MM.1S (cell line): ENCODE results near the gene HABP4.

Source experiments
- DNase-seq: peaks from one replicate; pipeline ENCODE4 v3.0.0-alpha.2; 2015
- H2AFZ ChIP-seq: fragments of 300-600 bp; sonication (generic); 2 replicates; pipeline ENCODE4 v1.6.0; 2016; ENCODE audit warnings: antibody characterized with exemption, low read length
- H3F3A ChIP-seq: fragments of 300-600 bp; sonication (generic); 2 replicates; pipeline ENCODE4 v1.6.1; 2016; ENCODE audit warnings: mild to moderate bottlenecking, antibody characterized with exemption, low read length, moderate library complexity, mixed read lengths; ENCODE audit not compliant: insufficient read depth
- H3K27ac ChIP-seq: fragments of 300-600 bp; sonication (generic); 2 replicates; pipeline ENCODE4 v1.5.1; 2016; ENCODE audit warnings: mild to moderate bottlenecking, low read length
- H3K27me3 ChIP-seq: fragments of 300-600 bp; sonication (generic); replicated peaks from 2 replicates; pipeline ENCODE4 v1.6.0; 2016; ENCODE audit warnings: low read length; ENCODE audit not compliant: insufficient read depth
- H3K36me3 ChIP-seq: fragments of 300-600 bp; sonication (generic); replicated peaks from 2 replicates; pipeline ENCODE4 v1.6.1; 2016; ENCODE audit warnings: mild to moderate bottlenecking, low read length, mixed read lengths; ENCODE audit not compliant: insufficient read depth
- H3K4me1 ChIP-seq: fragments of 300-600 bp; sonication (generic); 2 replicates; pipeline ENCODE4 v1.6.1; 2016; ENCODE audit warnings: low read length, mixed read lengths
- H3K4me2 ChIP-seq: fragments of 300-600 bp; sonication (generic); 2 replicates; pipeline ENCODE4 v1.6.0; 2016; ENCODE audit warnings: low read depth, low read length
- H3K4me3 ChIP-seq: fragments of 300-600 bp; sonication (generic); 2 replicates; pipeline ENCODE4 v1.5.1; 2016; ENCODE audit warnings: low read length, mixed read lengths
- H3K79me2 ChIP-seq: fragments of 300-600 bp; sonication (generic); 2 replicates; pipeline ENCODE4 v1.6.1; 2016; ENCODE audit warnings: mixed run types, low read length, mixed read lengths
- H3K9ac ChIP-seq: fragments of 300-600 bp; sonication (generic); 2 replicates; pipeline ENCODE4 v1.6.1; 2016; ENCODE audit warnings: low read length, mixed read lengths
- H3K9me2 ChIP-seq: fragments of 300-600 bp; sonication (generic); replicated peaks from 2 replicates; pipeline ENCODE4 v1.6.1; 2016; ENCODE audit warnings: mild to moderate bottlenecking, low read length, mixed read lengths; ENCODE audit not compliant: insufficient read depth
- H3K9me3 ChIP-seq: fragments of 300-600 bp; sonication (generic); replicated peaks from 2 replicates; pipeline ENCODE4 v1.6.1; 2016; ENCODE audit warnings: mild to moderate bottlenecking, low read length, mixed read lengths; ENCODE audit not compliant: insufficient read depth
- H4K20me1 ChIP-seq: fragments of 300-600 bp; sonication (generic); 2 replicates; pipeline ENCODE4 v1.6.1; 2016; ENCODE audit warnings: mild to moderate bottlenecking, low read length, moderate library complexity, mixed read lengths; ENCODE audit not compliant: insufficient read depth
- CTCF ChIP-seq: fragments of 300-600 bp; sonication (generic); IDR thresholded peaks from 2 replicates; pipeline ENCODE4 v1.5.1; 2016; ENCODE audit warnings: antibody characterized with exemption, low read length, mixed read lengths
- EZH2 ChIP-seq: fragments of 300-600 bp; sonication (generic); optimal IDR thresholded peaks from 2 replicates; pipeline ENCODE3; 2017; ENCODE audit warnings: low read depth, mild to moderate bottlenecking, antibody characterized with exemption, low read length, mixed read lengths
- EZH2phosphoT487 ChIP-seq: fragments of 300-600 bp; sonication (generic); IDR thresholded peaks from 2 replicates; pipeline ENCODE4 v1.6.1; 2018; ENCODE audit warnings: antibody characterized with exemption, low read length

Gene HABP4

GRCh38 chr9:96464426-96464825 lies 14.5 kb downstream of the HABP4 start:
- DNase-seq, result no peak
- Histone ChIP-seq H3K9me3 (no peaks in the 10 kb centered on the region), H4K20me1 (no peaks in the 10 kb centered on the region), H2AFZ (no peak overlapping the region), H3K9me2 (no peaks in the 10 kb centered on the region), H3K36me3 (no peaks in the 10 kb centered on the region), H3K27ac (no peak overlapping the region), H3K4me2 (no peak overlapping the region), H3K79me2 (no peaks in the 10 kb centered on the region), H3K9ac (no peak overlapping the region), H3K4me1 (no peaks in the 10 kb centered on the region), H3K4me3 (no peak overlapping the region), H3K27me3 (no peaks in the 10 kb centered on the region), H3F3A (no peaks in the 10 kb centered on the region)
- TF ChIP-seq CTCF (no peak), EZH2phosphoT487 (no peak), EZH2 (no peak)

- no peaks in the 10 kb centered on the region for H3K4me1 ChIP-seq
- no peaks in the 10 kb centered on the region for H3K9me3 ChIP-seq
- no peak overlapping the region for H3K27ac ChIP-seq
- H3K9me2 ChIP-seq, result no peaks in the 10 kb centered on the region
- no peak for TF ChIP-seq EZH2phosphoT487
- TF ChIP-seq CTCF, result no peak
- no peak for TF ChIP-seq EZH2
- H3F3A ChIP-seq, result no peaks in the 10 kb centered on the region
- no peaks in the 10 kb centered on the region for H3K79me2 ChIP-seq
- no peak overlapping the region for H3K4me2 ChIP-seq
- H3K27me3 ChIP-seq, result no peaks in the 10 kb centered on the region
- no peak overlapping the region for H3K4me3 ChIP-seq
- H2AFZ ChIP-seq, result no peak overlapping the region
- no peak overlapping the region for H3K9ac ChIP-seq
- no peak for DNase-seq
- no peaks in the 10 kb centered on the region for H4K20me1 ChIP-seq
- no peaks in the 10 kb centered on the region for H3K36me3 ChIP-seq
Measured at GRCh38 chr9:96467784-96468183, 17.8 kb downstream of the HABP4 start.

GRCh38 chr9:96476013-96476412 lies 26.0 kb downstream of the HABP4 start:
- no peaks in the 10 kb centered on the region for H3K36me3 ChIP-seq
- no peak overlapping the region for H3K9ac ChIP-seq
- H3K27ac ChIP-seq, result no peak overlapping the region
- no peak for TF ChIP-seq CTCF
- no peak for TF ChIP-seq EZH2
- TF ChIP-seq EZH2phosphoT487, result no peak
- no peaks in the 10 kb centered on the region for H3K27me3 ChIP-seq
- H4K20me1 ChIP-seq, result no peaks in the 10 kb centered on the region
- no peak overlapping the region for H3K4me2 ChIP-seq
- H2AFZ ChIP-seq, result no peak overlapping the region
- no peaks in the 10 kb centered on the region for H3K4me1 ChIP-seq
- no peaks in the 10 kb centered on the region for H3K9me3 ChIP-seq
- H3K9me2 ChIP-seq, result no peaks in the 10 kb centered on the region
- H3F3A ChIP-seq, result no peaks in the 10 kb centered on the region
- no peaks in the 10 kb centered on the region for H3K79me2 ChIP-seq
- H3K4me3 ChIP-seq, result no peak overlapping the region
- no peak for DNase-seq

- Histone ChIP-seq H3K4me2 (no peak overlapping the region), H3F3A (no peaks in the 10 kb centered on the region), H3K27ac (no peak overlapping the region), H3K79me2 (no peaks in the 10 kb centered on the region), H3K9me2 (no peaks in the 10 kb centered on the region), H3K27me3 (no peaks in the 10 kb centered on the region), H3K36me3 (no peaks in the 10 kb centered on the region), H3K4me1 (no peaks in the 10 kb centered on the region), H4K20me1 (no peaks in the 10 kb centered on the region), H3K9ac (no peak overlapping the region), H3K4me3 (no peak overlapping the region), H3K9me3 (no peaks in the 10 kb centered on the region), H2AFZ (no peak overlapping the region)
- no peak for DNase-seq
- TF ChIP-seq CTCF (no peak), EZH2phosphoT487 (no peak), EZH2 (no peak)
Measured at GRCh38 chr9:96476591-96476990, 26.6 kb downstream of the HABP4 start.
